Left lung (tissue), 14 donors: ENCODE results near the gene PERP. TPM values are rescaled to one million over a fixed set of nuclear protein-coding genes. Genes with fewer than 3 reads are reported as not detected.
A peak's percentile ranks its signal among the peaks of the same experiment; 100 is the strongest.

Experiments
- ATAC-seq: fragments of 200-7000 bp; cut with Tn5 transposase; one replicate; pipeline ENCODE4 v1.9.1; 2020; ENCODE audit warnings: moderate library complexity
- DNase-seq, 4 donors: peaks; one replicate each; pipeline ENCODE4 v3.0.0-alpha.2; 2013 to 2020
- H3K27ac ChIP-seq, 2 donors: fragments of 200-600 bp; sonication (generic) in 1 of 2; one replicate each; pipeline versions ENCODE4 v1.5.0 to v1.8.0; 2020 to 2021
- H3K27me3 ChIP-seq, 2 donors: fragments of 200-600 bp; sonication (generic) in 1 of 2; one replicate each; pipeline versions ENCODE4 v1.5.0 to v1.8.0; 2020 to 2021
- H3K36me3 ChIP-seq, 2 donors: fragments of 200-600 bp; sonication (generic) in 1 of 2; one replicate each; pipeline versions ENCODE4 v1.5.0 to v1.8.0; 2020 to 2021
- H3K4me1 ChIP-seq, 2 donors: fragments of 200-600 bp; one replicate each; pipeline ENCODE4 v1.8.0; 2021
- H3K4me3 ChIP-seq, 2 donors: fragments of 200-600 bp; sonication (generic) in 1 of 2; one replicate each; pipeline versions ENCODE4 v1.5.0 to v1.8.0; 2020 to 2021; ENCODE audit warnings: mild to moderate bottlenecking in 1 of 2
- H3K9me3 ChIP-seq, 2 donors: fragments of 200-600 bp; sonication (generic) in 1 of 2; one replicate each; pipeline versions ENCODE4 v1.5.0 to v1.8.0; 2020 to 2021
- intact Hi-C, 2 donors: fragments of 100-400 bp; cut with DNase I; formaldehyde crosslinking; loops; one replicate each; pipeline versions ENCODE4 v1.11.2 to v1.14.2; 2022
- long read RNA-seq, 12 donors: library from polyadenylated mRNA in 2 of 12; unstranded in 2 of 12; transcript quantifications; one replicate each; pipeline ENCODE4 v2.0.0 and lab custom pipeline, GENCODE V29; 2019 to 2026
- polyA plus RNA-seq, 6 donors: library from polyadenylated mRNA; unstranded; fragments of 120-200 nt; gene quantifications; one replicate each; pipeline ENCODE4 v1.2.1, GENCODE V29; 2013; ENCODE audit not compliant: insufficient read length in 6 of 6
- total RNA-seq, 2 donors: library from RNA; stranded (reverse); fragmentation: NEBNext Ultra II Directional; extraction: Animal tissue kit (Norgen Biotek cat#: 25700); gene quantifications; one replicate each; pipeline ENCODE4 v1.2.1, GENCODE V29; 2021
- TF ChIP-seq, protein P1 (sequence below), 2 donors: fragments of 200-600 bp; sonication (generic) in 1 of 2; IDR thresholded peaks; one replicate each; pipeline versions ENCODE4 v1.5.0 to v1.8.0; 2021; ENCODE audit warnings: antibody characterized with exemption in 2 of 2
- donor health status: DM: no; HTN: yes; CAD: no.
- donor health status: DM: no; HTN: no; CAD: no.

PERP gene
- 10 to 100 TPM; 31.4 to 64.9 TPM for total RNA-seq
- 10 to 100 TPM; 22.7 to 28.0 (median 25.6) TPM for polyA plus RNA-seq
- long read RNA-seq, donor 1, full-length matches to known transcripts = 54 of 54 reads
- long read RNA-seq, donor 1, partial matches to known transcripts = 0 of 54 reads
- long read RNA-seq, donor 1, other reads (novel, unspliced or antisense) = 0 of 54 reads
- long read RNA-seq, donor 2, full-length matches to known transcripts = 36 of 42 reads
- long read RNA-seq, donor 2, partial matches to known transcripts = 6 of 42 reads
- long read RNA-seq, donor 2, other reads (novel, unspliced or antisense) = 0 of 42 reads
- long read RNA-seq, donor 3, full-length matches to known transcripts = 29 of 29 reads
- long read RNA-seq, donor 3, partial matches to known transcripts = 0 of 29 reads
- long read RNA-seq, donor 3, other reads (novel, unspliced or antisense) = 0 of 29 reads
- long read RNA-seq, donor 4, full-length matches to known transcripts = 86 of 91 reads
- long read RNA-seq, donor 4, partial matches to known transcripts = 2 of 91 reads
- long read RNA-seq, donor 4, other reads (novel, unspliced or antisense) = 3 of 91 reads
- long read RNA-seq, donor 5, full-length matches to known transcripts = 54 of 54 reads
- long read RNA-seq, donor 5, partial matches to known transcripts = 0 of 54 reads
- long read RNA-seq, donor 5, other reads (novel, unspliced or antisense) = 0 of 54 reads
- long read RNA-seq, donor 6, full-length matches to known transcripts = 37 of 37 reads
- long read RNA-seq, donor 6, partial matches to known transcripts = 0 of 37 reads
- long read RNA-seq, donor 6, other reads (novel, unspliced or antisense) = 0 of 37 reads
- long read RNA-seq, donor 7, full-length matches to known transcripts = 19 of 19 reads
- long read RNA-seq, donor 7, partial matches to known transcripts = 0 of 19 reads
- long read RNA-seq, donor 7, other reads (novel, unspliced or antisense) = 0 of 19 reads
- long read RNA-seq, donor 8, full-length matches to known transcripts = 20 of 20 reads
- long read RNA-seq, donor 8, partial matches to known transcripts = 0 of 20 reads
- long read RNA-seq, donor 8, other reads (novel, unspliced or antisense) = 0 of 20 reads
- long read RNA-seq, donor 9 = 0 reads
- long read RNA-seq, donor 10, full-length matches to known transcripts = 32 of 35 reads
- long read RNA-seq, donor 10, partial matches to known transcripts = 2 of 35 reads
- long read RNA-seq, donor 10, other reads (novel, unspliced or antisense) = 1 of 35 reads
- long read RNA-seq, donor 11, full-length matches to known transcripts = 4 of 4 reads
- long read RNA-seq, donor 11, partial matches to known transcripts = 0 of 4 reads
- long read RNA-seq, donor 11, other reads (novel, unspliced or antisense) = 0 of 4 reads
- long read RNA-seq, donor 12, full-length matches to known transcripts = 30 of 30 reads
- long read RNA-seq, donor 12, partial matches to known transcripts = 0 of 30 reads
- long read RNA-seq, donor 12, other reads (novel, unspliced or antisense) = 0 of 30 reads

DNA sequence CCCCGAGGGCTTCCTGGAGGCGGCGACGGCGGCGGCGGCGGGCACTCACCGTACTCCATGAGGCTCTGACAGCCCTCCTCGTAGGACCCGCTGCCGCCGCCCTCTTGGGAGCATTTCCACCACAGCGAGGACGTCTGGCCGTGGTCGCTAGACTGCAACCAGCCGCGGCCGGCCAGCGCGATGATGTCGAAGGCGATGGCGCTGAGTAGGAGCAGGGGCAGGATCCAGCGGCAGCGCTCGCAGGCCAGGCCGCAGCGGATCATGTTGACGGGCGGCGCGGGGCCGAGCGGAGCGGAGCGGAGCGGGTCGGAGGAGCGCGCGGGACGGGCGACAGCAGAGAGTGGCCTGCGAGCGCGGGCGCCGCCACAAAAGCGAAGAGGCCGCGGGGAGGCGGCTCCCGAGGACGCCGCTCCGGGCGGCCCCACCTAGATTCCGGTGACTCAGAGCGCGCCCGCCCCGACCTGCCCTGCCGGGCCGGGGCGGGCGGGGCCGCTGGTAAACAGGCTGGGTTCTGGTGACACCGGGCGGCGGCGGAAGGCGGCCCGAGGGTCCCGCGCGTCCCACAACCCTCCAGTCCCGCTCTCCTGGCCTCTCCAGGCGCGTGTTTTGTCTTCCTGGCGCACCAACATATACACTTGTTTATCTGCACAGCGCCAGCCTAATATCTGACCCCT, at the start of gene PERP:
Gene PERP, minus strand, starts transcription at position 342 of the 674 bp plus-strand sequence. Its CDS starts 79 bp downstream, at position 263.
- Histone ChIP-seq H3K4me3 (peak within 1 kb of the TSS; percentile 52 to 57), H3K27ac (peak within 1 kb of the TSS; percentile 82 to 84), H3K27me3 (peaks cover 29 to 68% of the 10 kb centered on the region in 2 donors), H3K36me3 (no peaks in the 10 kb centered on the region), H3K4me1 (peaks cover 0 to 13% of the 10 kb centered on the region in 2 donors), H3K9me3 (no peaks in the 10 kb centered on the region)
- ATAC-seq (peak; percentile 95), DNase-seq (peak in 3 of 4 donors; percentile 64 to 93 (median 75))
- intact Hi-C loops = loop anchor here in 1 of 2 donors (5.0 kb wide), 1 partner anchor 105 kb away; no protein-coding TSS in a partner anchor
- TF ChIP-seq, protein P1, sequence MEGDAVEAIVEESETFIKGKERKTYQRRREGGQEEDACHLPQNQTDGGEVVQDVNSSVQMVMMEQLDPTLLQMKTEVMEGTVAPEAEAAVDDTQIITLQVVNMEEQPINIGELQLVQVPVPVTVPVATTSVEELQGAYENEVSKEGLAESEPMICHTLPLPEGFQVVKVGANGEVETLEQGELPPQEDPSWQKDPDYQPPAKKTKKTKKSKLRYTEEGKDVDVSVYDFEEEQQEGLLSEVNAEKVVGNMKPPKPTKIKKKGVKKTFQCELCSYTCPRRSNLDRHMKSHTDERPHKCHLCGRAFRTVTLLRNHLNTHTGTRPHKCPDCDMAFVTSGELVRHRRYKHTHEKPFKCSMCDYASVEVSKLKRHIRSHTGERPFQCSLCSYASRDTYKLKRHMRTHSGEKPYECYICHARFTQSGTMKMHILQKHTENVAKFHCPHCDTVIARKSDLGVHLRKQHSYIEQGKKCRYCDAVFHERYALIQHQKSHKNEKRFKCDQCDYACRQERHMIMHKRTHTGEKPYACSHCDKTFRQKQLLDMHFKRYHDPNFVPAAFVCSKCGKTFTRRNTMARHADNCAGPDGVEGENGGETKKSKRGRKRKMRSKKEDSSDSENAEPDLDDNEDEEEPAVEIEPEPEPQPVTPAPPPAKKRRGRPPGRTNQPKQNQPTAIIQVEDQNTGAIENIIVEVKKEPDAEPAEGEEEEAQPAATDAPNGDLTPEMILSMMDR (IDR thresholded peaks at IDR 0.05) = no peak

DNA sequence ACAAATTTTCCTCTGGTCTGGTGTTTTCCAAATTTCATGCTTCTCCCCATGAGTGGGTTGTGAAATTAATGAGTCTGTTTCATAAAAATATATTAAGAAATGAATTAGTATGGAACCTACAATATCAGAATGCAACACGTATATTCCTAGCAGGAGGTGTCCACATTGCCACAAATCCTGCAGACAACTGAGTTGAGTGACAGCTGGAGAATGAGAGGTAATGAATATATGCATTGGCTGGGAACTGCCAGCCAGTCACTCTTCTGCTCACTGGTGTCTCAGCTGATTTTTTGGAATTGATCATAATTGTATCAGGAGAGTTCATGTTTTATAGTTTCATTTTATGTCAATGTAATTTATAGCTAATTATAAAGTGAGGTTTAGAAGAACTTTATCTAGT, 48.2 kb upstream of the PERP start:
- TF ChIP-seq, protein P1 (IDR thresholded peaks at IDR 0.05) = no peak
- ATAC-seq = no peak
- intact Hi-C loops = no loop called here

DNA sequence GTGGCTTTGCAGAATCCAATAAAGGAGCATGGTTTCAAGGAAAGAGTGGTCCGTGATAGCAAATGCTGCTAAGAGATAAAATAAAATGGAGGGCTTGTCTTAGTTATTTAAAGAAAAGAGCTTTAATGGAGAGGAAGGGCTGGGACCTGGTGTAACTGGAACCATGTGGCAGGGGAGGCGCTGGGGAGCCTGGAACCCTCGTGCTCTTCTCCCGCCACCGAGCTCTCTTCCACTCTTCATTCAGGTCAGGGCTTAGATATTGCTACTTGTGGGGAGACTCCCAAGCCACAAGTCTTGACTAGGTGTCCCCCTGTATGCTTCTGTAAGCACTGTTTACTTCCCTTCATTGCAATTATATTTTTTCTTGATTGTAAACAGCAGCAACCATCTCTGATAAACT, 39.3 kb upstream of the PERP start:
- H3K9me3 ChIP-seq = no peaks in the 10 kb centered on the region
- no peak for ATAC-seq
- H3K4me3 ChIP-seq = no peak overlapping the region
- DNase-seq = no peak
- no peaks in the 10 kb centered on the region for H3K4me1 ChIP-seq
- TF ChIP-seq, protein P1 (IDR thresholded peaks at IDR 0.05) = no peak
- no peaks in the 10 kb centered on the region for H3K27me3 ChIP-seq
- intact Hi-C loops = no loop called here
- no peaks in the 10 kb centered on the region for H3K36me3 ChIP-seq
- no peak overlapping the region for H3K27ac ChIP-seq

More for the DNA sequence above, 48.2 kb upstream of the PERP start:
- Histone ChIP-seq H3K27me3 (peaks cover 5 to 35% of the 10 kb centered on the region in 2 donors), H3K4me1 (no peaks in the 10 kb centered on the region), H3K4me3 (no peak overlapping the region), H3K27ac (no peak overlapping the region), H3K36me3 (no peaks in the 10 kb centered on the region), H3K9me3 (peaks cover 0 to 18% of the 10 kb centered on the region in 2 donors)
- DNase-seq = no peak

- intact Hi-C loops = no loop called here
- Histone ChIP-seq H3K27me3 (no peaks in the 10 kb centered on the region), H3K9me3 (no peaks in the 10 kb centered on the region), H3K4me1 (no peaks in the 10 kb centered on the region), H3K36me3 (no peaks in the 10 kb centered on the region), H3K27ac (no peak overlapping the region), H3K4me3 (no peak overlapping the region)
- TF ChIP-seq, protein P1 (IDR thresholded peaks at IDR 0.05) = no peak
- no peak for ATAC-seq
- no peak for DNase-seq
Observed at GRCh38 chr6:138145402-138145801, 38.2 kb upstream of the PERP start.
